Hepatocyte (in vitro differentiated cells): ENCODE data around the gene MRGPRF. TPM values are rescaled to one million over a fixed set of nuclear protein-coding genes. Genes with fewer than 3 reads are reported as not detected.

Source experiments
- DNase-seq: peaks from one replicate; pipeline ENCODE4 v3.0.0-alpha.2; 2016; ENCODE audit warnings: low spot score
- H2AFZ ChIP-seq: fragments of 200-600 bp; sonication (generic); 2 replicates; pipeline ENCODE4 v1.6.0; 2016; ENCODE audit warnings: antibody characterized with exemption, mild to moderate bottlenecking
- H3K27ac ChIP-seq: fragments of 200-600 bp; sonication (generic); 2 replicates; pipeline ENCODE4 v1.5.1; 2016; ENCODE audit warnings: mild to moderate bottlenecking
- H3K27me3 ChIP-seq: fragments of 200-600 bp; sonication (generic); 2 replicates; pipeline ENCODE4 v1.6.1; 2016
- H3K36me3 ChIP-seq: fragments of 200-600 bp; sonication (generic); replicated peaks from 2 replicates; pipeline ENCODE4 v1.5.1; 2016; ENCODE audit warnings: low read depth; ENCODE audit not compliant: insufficient read depth
- H3K4me1 ChIP-seq: fragments of 200-600 bp; sonication (generic); 2 replicates; pipeline ENCODE4 v1.5.1; 2016; ENCODE audit warnings: mild to moderate bottlenecking, moderate library complexity; ENCODE audit not compliant: insufficient read depth
- H3K4me2 ChIP-seq: fragments of 200-600 bp; sonication (generic); 2 replicates; pipeline ENCODE4 v1.6.0; 2016
- H3K4me3 ChIP-seq: fragments of 200-600 bp; sonication (generic); 2 replicates; pipeline ENCODE4 v1.5.1; 2016; ENCODE audit warnings: mild to moderate bottlenecking
- H3K79me2 ChIP-seq: fragments of 200-600 bp; sonication (generic); 2 replicates; pipeline ENCODE4 v1.6.0; 2017; ENCODE audit warnings: mild to moderate bottlenecking
- H3K9me2 ChIP-seq: fragments of 200-600 bp; sonication (generic); replicated peaks from 2 replicates; pipeline ENCODE4 v1.6.0; 2017; ENCODE audit warnings: mild to moderate bottlenecking; ENCODE audit not compliant: insufficient read depth
- H3K9me3 ChIP-seq: fragments of 200-600 bp; sonication (generic); 2 replicates; pipeline ENCODE4 v1.5.1; 2016; ENCODE audit warnings: low read depth, mild to moderate bottlenecking
- H4K20me1 ChIP-seq: fragments of 200-600 bp; sonication (generic); 2 replicates; pipeline ENCODE4 v1.6.0; 2016; ENCODE audit warnings: mild to moderate bottlenecking; ENCODE audit not compliant: insufficient read depth, poor library complexity, severe bottlenecking
- CTCF ChIP-seq: fragments of 200-600 bp; sonication (generic); IDR thresholded peaks from 2 replicates; pipeline ENCODE4 v1.5.1; 2016; ENCODE audit warnings: antibody characterized with exemption, mild to moderate bottlenecking; ENCODE audit not compliant: poor library complexity
- EZH2 ChIP-seq: fragments of 200-600 bp; sonication (generic); IDR thresholded peaks from 2 replicates; pipeline ENCODE4 v1.6.1; 2016; ENCODE audit warnings: antibody characterized with exemption, mild to moderate bottlenecking, borderline replicate concordance
- EZH2phosphoT487 ChIP-seq: fragments of 200-600 bp; sonication (generic); IDR thresholded peaks from one replicate; pipeline ENCODE4 v1.6.1; 2018; ENCODE audit warnings: antibody characterized with exemption, mild to moderate bottlenecking, low read depth, moderate library complexity; ENCODE audit not compliant: unreplicated experiment, severe bottlenecking
- WGBS: methylation state at CpG from one replicate; pipeline ENCODE4 v1.1.6; 2016; ENCODE audit warnings: low lambda C conversion rate; ENCODE audit errors: missing lambda C conversion rate; 5-methylcytosine and 5-hydroxymethylcytosine counted together
- polyA plus RNA-seq: library from polyadenylated mRNA; unstranded; fragments of >200 nt; fragmentation: Nextera tagmentation; extraction: Ambion mirVana; gene quantifications from 2 replicates; pipeline ENCODE4 v1.2.1, GENCODE V29; 2016
- total RNA-seq: library from RNA; depleted of rRNA; stranded (reverse); fragments of >200 nt; gene quantifications from 2 replicates; pipeline ENCODE4 v1.2.3, GENCODE V29; 2014

MRGPRF gene
- total and polyA plus RNA-seq, 2 experiments from 2014 or later: 6.5 to 7.5 TPM

GRCh38 chr11:69002110-69002569 lies 10.9 kb downstream of the MRGPRF start:
- H3K27ac ChIP-seq: no peak overlapping the region
- TF ChIP-seq CTCF: no peak

GRCh38 chr11:69001243-69002081 lies 11.6 kb downstream of the MRGPRF start:
- Histone ChIP-seq H3K27me3 (no peaks in the 10 kb centered on the region), H2AFZ (no peak overlapping the region), H3K79me2 (no peaks in the 10 kb centered on the region), H3K27ac (peak overlapping the region; percentile 59), H3K9me2 (no peaks in the 10 kb centered on the region), H3K4me1 (no peaks in the 10 kb centered on the region), H3K4me3 (no peak overlapping the region), H3K9me3 (no peaks in the 10 kb centered on the region), H3K36me3 (no peaks in the 10 kb centered on the region), H3K4me2 (no peak overlapping the region), H4K20me1 (no peaks in the 10 kb centered on the region)
- DNase-seq: peak; percentile 1
- WGBS: 86% methylated on average over 23 of the region's 23 CpGs
- TF ChIP-seq EZH2 (no peak), EZH2phosphoT487 (no peak), CTCF (no peak)

More at GRCh38 chr11:69002110-69002569, 10.9 kb downstream of the MRGPRF start:
- H3K9me3 ChIP-seq: no peaks in the 10 kb centered on the region
- no peaks in the 10 kb centered on the region for H3K27me3 ChIP-seq
- no peaks in the 10 kb centered on the region for H3K36me3 ChIP-seq
- 86% methylated on average over 6 of the region's 6 CpGs for WGBS
- no peak overlapping the region for H3K4me2 ChIP-seq
- peak; percentile 3 for DNase-seq
- no peaks in the 10 kb centered on the region for H3K79me2 ChIP-seq
- H3K4me1 ChIP-seq: peaks cover 2% of the 10 kb centered on the region
- no peak overlapping the region for H3K4me3 ChIP-seq
- H2AFZ ChIP-seq: no peak overlapping the region
- H4K20me1 ChIP-seq: no peaks in the 10 kb centered on the region
- no peaks in the 10 kb centered on the region for H3K9me2 ChIP-seq

- H3K27me3 ChIP-seq: no peaks in the 10 kb centered on the region
- H3K4me1 ChIP-seq: no peaks in the 10 kb centered on the region
- H3K4me3 ChIP-seq: no peak overlapping the region
- peak; percentile 68 for DNase-seq
- no peaks in the 10 kb centered on the region for H3K36me3 ChIP-seq
- peak overlapping the region; percentile 73 for H3K27ac ChIP-seq
- no peak overlapping the region for H2AFZ ChIP-seq
- no peaks in the 10 kb centered on the region for H3K9me2 ChIP-seq
- H4K20me1 ChIP-seq: no peaks in the 10 kb centered on the region
- TF ChIP-seq CTCF: peak; percentile 42
- TF ChIP-seq EZH2phosphoT487: no peak
- no peaks in the 10 kb centered on the region for H3K9me3 ChIP-seq
- H3K4me2 ChIP-seq: no peak overlapping the region
- 67% methylated on average over 8 of the region's 8 CpGs for WGBS
- no peaks in the 10 kb centered on the region for H3K79me2 ChIP-seq
Measured at GRCh38 chr11:69000831-69001242, 12.2 kb downstream of the MRGPRF start.
